Measurements from ENCODE around the gene EVPLL. TPM values are rescaled to one million over a fixed set of nuclear protein-coding genes. Genes with fewer than 3 reads are reported as not detected.
"Not testable (repeated sequence)": the region's sequence is repeated elsewhere in the genome, so short reads cannot be mapped to it uniquely, and the experiment has no call there.

The EVPLL gene
- total RNA-seq, 3 donors from 2014 or later (not counting 1 experiment from before 2014, with no cell fraction given) = 0.28 TPM; not detected in 2

DNA sequence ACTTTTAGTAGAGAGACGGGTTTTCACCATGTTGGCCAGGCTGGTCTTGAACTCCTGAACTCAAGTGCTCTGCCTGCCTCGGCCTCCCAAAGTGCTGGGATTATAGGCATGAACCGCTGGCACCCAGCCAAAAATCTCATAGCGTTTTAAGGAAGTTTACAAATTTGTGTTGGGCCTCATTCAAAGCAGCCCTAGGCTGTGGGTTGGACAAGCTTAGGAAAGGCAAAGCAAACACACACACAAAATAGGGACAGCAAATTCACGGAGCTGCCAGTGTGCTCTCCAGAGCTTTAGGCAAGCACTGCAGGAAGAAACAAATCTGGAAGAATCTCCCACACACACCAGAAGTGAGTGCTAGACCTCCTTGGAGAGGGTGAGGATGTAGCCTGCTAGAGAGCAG, 25.6 kb downstream of the EVPLL start:
- H3K4me1 Mint-ChIP-seq; H3K36me3 ChIP-seq (ENCODE audit: control insufficient read depth, insufficient read depth, low read length); H3K9me3 ChIP-seq (ENCODE audit: control insufficient read depth, insufficient read depth, low read length); H3K9me3 Mint-ChIP-seq; DNase-seq; H3K4me1 ChIP-seq (ENCODE audit: control insufficient read depth, insufficient read depth, low read length); H3K27me3 Mint-ChIP-seq (ENCODE audit: low read depth in 2 of 2); intact Hi-C loops (cut with micrococcal nuclease); H3K27me3 ChIP-seq (ENCODE audit: control insufficient read depth, insufficient read depth, low read length); H3K27ac ChIP-seq (ENCODE audit: low read length); H3K4me3 Mint-ChIP-seq; H3K36me3 Mint-ChIP-seq; H3K4me3 ChIP-seq (ENCODE audit: low read length); H3K27ac Mint-ChIP-seq; ATAC-seq: not testable (repeated sequence)
- WGBS (ENCODE audit: insufficient coverage) = 22% methylated on average over 3 of the region's 5 CpGs

DNA sequence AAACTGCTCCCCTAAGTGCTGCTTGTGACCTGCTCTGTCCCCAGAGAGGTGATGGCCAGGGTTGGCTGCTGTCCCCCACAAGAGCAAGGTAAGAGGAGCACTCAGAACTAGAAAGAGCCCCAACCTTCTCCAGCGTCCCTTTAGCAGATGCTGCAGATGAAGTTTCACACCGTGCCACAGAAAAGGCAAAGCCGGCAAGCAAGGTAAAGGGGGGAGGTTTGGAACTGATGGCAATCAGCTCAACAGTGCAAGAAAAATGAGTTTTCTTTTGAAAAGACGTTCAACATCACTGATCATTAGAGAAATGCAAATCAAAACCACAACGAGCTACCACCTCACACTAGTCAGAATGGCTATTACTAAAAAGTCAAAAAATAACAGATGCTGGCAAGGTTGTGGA, 26.0 kb downstream of the EVPLL start:
- H3K9me3 Mint-ChIP-seq; H3K9me3 ChIP-seq (ENCODE audit: control insufficient read depth, insufficient read depth, low read length); H3K36me3 Mint-ChIP-seq; H3K27ac ChIP-seq (ENCODE audit: low read length); H3K4me3 Mint-ChIP-seq; H3K27me3 ChIP-seq (ENCODE audit: control insufficient read depth, insufficient read depth, low read length); H3K4me3 ChIP-seq (ENCODE audit: low read length); H3K36me3 ChIP-seq (ENCODE audit: control insufficient read depth, insufficient read depth, low read length); intact Hi-C loops (cut with micrococcal nuclease); H3K4me1 Mint-ChIP-seq; ATAC-seq; H3K4me1 ChIP-seq (ENCODE audit: control insufficient read depth, insufficient read depth, low read length); H3K27me3 Mint-ChIP-seq (ENCODE audit: low read depth in 2 of 2); DNase-seq; H3K27ac Mint-ChIP-seq: not testable (repeated sequence)
- no CpG with 5 or more reads among the region's 5 CpGs for WGBS (ENCODE audit: insufficient coverage)

DNA sequence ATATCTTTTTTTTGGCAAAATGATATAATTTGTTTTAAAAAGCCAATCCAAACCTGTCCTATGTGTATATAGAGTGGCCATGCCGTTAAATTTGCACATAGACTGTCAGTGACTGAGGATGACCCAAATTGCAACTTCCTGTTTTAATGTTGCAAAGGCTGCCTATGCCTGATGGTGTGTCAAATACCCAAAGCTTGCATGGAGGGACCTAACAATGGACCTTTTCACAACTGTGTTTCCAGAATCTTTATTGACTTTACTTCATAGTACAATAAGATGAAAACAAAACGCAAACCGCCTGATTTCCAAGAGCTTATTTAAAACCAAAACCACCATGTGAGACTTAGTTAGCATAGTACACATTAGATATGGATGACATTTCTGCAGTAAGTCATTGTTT, 31.3 kb downstream of the EVPLL start:
- intact Hi-C loops (cut with micrococcal nuclease) = not testable (repeated sequence)
- peaks cover 29 to 33% of the 10 kb centered on the region in 2 donors for H3K4me1 Mint-ChIP-seq

DNA sequence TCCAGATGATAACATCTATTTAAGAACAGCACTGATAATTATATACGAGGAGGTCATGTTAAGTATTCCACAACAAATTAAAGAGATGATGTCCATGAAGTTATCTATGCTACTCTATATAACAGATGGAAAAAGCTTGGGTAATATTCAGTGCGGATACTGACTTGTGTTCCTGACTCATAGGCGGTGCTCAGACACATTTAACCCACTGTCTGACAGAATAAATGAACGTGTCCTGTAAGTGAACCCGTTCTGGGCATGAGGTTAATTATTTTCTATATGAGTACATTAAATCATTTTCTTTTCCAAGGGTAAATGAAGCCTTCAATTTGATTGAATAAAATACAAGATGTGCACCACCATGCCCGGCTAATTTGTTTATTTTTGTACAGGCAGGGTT, 31.7 kb downstream of the EVPLL start:
- H3K27me3 Mint-ChIP-seq (ENCODE audit: low read depth in 2 of 2); ATAC-seq; H3K27ac ChIP-seq (ENCODE audit: low read length); H3K36me3 Mint-ChIP-seq; H3K36me3 ChIP-seq (ENCODE audit: control insufficient read depth, insufficient read depth, low read length); H3K4me3 ChIP-seq (ENCODE audit: low read length); H3K9me3 ChIP-seq (ENCODE audit: control insufficient read depth, insufficient read depth, low read length); H3K27me3 ChIP-seq (ENCODE audit: control insufficient read depth, insufficient read depth, low read length); intact Hi-C loops (cut with micrococcal nuclease); H3K4me1 ChIP-seq (ENCODE audit: control insufficient read depth, insufficient read depth, low read length); H3K9me3 Mint-ChIP-seq: not testable (repeated sequence)
- peak in 1 of 2 donors; percentile 8 for DNase-seq
- H3K4me3 Mint-ChIP-seq = peak overlapping the region; percentile 55
- 60% methylated on average over 3 of the region's 6 CpGs for WGBS (ENCODE audit: insufficient coverage)
- peak overlapping the region; percentile 78 to 79 for H3K27ac Mint-ChIP-seq
- H3K4me1 Mint-ChIP-seq = peaks cover 29 to 33% of the 10 kb centered on the region in 2 donors

More for the DNA sequence above, 31.3 kb downstream of the EVPLL start:
- H3K36me3 ChIP-seq (ENCODE audit: control insufficient read depth, insufficient read depth, low read length); H3K27ac ChIP-seq (ENCODE audit: low read length); H3K36me3 Mint-ChIP-seq; H3K4me1 ChIP-seq (ENCODE audit: control insufficient read depth, insufficient read depth, low read length); H3K9me3 Mint-ChIP-seq; H3K9me3 ChIP-seq (ENCODE audit: control insufficient read depth, insufficient read depth, low read length); H3K4me3 ChIP-seq (ENCODE audit: low read length); H3K27me3 ChIP-seq (ENCODE audit: control insufficient read depth, insufficient read depth, low read length); H3K27me3 Mint-ChIP-seq (ENCODE audit: low read depth in 2 of 2): not testable (repeated sequence)
- peak overlapping the region; percentile 78 to 79 for H3K27ac Mint-ChIP-seq
- H3K4me3 Mint-ChIP-seq = peak overlapping the region; percentile 55
- 0% methylated on average over 1 of the region's 3 CpGs for WGBS (ENCODE audit: insufficient coverage)
- peak in 1 of 2 donors; percentile 29 for DNase-seq
- ATAC-seq = peak in 2 of 3 donors; percentile 22 to 35

DNA sequence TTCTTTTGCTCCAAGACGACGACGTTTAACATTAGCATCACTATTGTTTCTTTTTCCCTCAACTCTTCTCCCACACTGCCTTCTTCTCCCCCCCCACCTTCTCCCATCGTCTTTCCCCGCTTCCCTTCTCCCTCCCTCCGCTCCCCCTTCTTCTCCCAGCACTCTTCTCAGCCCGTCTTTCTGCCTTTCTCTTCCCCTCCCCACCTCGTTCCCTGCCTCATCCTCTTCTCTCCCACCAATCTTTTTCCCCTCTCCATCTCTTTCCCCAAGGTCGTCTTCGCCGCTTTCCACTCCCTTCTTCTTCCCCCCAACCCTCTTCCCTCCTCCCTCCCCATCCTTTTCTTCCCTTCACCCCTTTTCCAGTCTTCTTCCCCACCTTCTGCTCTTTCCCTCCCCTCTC, 33.2 kb downstream of the EVPLL start:
- H3K27me3 ChIP-seq (ENCODE audit: control insufficient read depth, insufficient read depth, low read length); H3K36me3 Mint-ChIP-seq; intact Hi-C loops (cut with micrococcal nuclease); H3K27me3 Mint-ChIP-seq (ENCODE audit: low read depth in 2 of 2); H3K36me3 ChIP-seq (ENCODE audit: control insufficient read depth, insufficient read depth, low read length); ATAC-seq; H3K9me3 ChIP-seq (ENCODE audit: control insufficient read depth, insufficient read depth, low read length); H3K4me3 ChIP-seq (ENCODE audit: low read length); H3K4me1 ChIP-seq (ENCODE audit: control insufficient read depth, insufficient read depth, low read length); H3K9me3 Mint-ChIP-seq: not testable (repeated sequence)
- DNase-seq = peak in 1 of 2 donors; percentile 12
- WGBS (ENCODE audit: insufficient coverage) = 35% methylated on average over 11 of the region's 11 CpGs
- Mint-ChIP-seq H3K27ac (peak overlapping the region; percentile 79 to 96), H3K4me3 (peak overlapping the region; percentile 95), H3K4me1 (peaks cover 29 to 33% of the 10 kb centered on the region in 2 donors)
- H3K27ac ChIP-seq (ENCODE audit: low read length) = peak overlapping the region; percentile 35

DNA sequence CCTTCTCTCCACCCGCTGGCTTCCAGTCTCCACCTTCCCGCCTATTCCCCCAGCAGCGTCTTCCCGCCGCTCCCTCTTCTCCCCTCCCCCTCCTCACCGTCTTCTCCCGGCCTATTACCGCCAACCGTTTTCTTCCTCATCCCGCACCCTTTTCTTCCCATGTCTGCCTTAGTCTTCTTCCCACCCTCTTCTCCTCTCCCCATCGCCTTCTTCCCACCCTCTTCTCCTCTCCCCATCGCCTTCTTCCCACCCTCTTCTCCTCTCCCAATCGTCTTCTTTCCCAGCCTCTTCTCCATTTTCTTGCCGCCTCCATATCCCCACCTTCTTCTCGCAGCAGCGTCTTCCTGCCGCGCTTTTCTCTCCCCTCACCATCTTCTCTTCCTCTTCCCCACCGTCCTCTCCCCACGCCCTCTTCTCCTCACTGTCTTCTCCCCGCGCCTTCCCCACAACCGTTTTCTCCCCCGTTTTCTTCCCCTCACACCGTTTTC, 33.8 kb downstream of the EVPLL start:
- 0% methylated on average over 23 of the region's 25 CpGs for WGBS (ENCODE audit: insufficient coverage)
- H3K9me3 Mint-ChIP-seq; H3K36me3 Mint-ChIP-seq; intact Hi-C loops (cut with micrococcal nuclease); H3K36me3 ChIP-seq (ENCODE audit: control insufficient read depth, insufficient read depth, low read length); H3K27me3 ChIP-seq (ENCODE audit: control insufficient read depth, insufficient read depth, low read length); H3K4me1 ChIP-seq (ENCODE audit: control insufficient read depth, insufficient read depth, low read length); H3K9me3 ChIP-seq (ENCODE audit: control insufficient read depth, insufficient read depth, low read length); H3K27me3 Mint-ChIP-seq (ENCODE audit: low read depth in 2 of 2): not testable (repeated sequence)
- peak; percentile 27 to 28 for DNase-seq
- ATAC-seq = peak; percentile 31 to 38 (median 33)
- Mint-ChIP-seq H3K27ac (peak overlapping the region; percentile 79 to 96), H3K4me1 (peaks cover 29 to 33% of the 10 kb centered on the region in 2 donors), H3K4me3 (peak overlapping the region; percentile 95)
- Histone ChIP-seq H3K4me3 (ENCODE audit: low read length) (peak overlapping the region; percentile 61), H3K27ac (ENCODE audit: low read length) (peak overlapping the region; percentile 72)

DNA sequence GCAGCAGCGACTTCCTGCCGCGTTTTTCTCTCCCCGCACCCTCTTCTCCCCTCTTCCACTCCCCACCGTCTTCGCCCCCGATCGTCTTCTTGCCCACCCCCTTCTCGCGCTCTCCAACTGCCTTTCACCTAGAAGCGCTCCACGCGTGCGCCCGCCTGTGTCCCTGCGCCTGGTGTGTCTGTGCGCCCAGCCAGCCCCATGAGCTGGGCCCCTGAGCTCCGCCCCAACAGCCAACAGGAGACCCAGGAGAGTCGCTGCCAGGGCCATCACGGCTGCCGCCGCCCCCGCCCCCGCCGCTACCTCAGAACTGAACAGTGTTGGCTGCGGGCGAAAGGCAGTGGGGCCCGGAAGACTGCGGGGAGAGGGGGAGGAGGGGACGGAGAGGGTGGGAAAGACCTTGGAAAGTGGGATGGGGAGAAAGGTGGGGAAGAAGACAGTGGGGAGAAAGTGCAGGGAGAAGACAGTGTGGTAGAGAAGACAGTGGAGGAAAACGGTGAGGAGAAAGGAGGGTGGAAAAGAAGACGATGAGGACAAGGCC, 34.5 kb downstream of the EVPLL start:
- peak; percentile 90 to 94 (median 93) for ATAC-seq
- Mint-ChIP-seq H3K27ac (peak overlapping the region; percentile 79 to 96), H3K4me1 (peaks cover 29 to 33% of the 10 kb centered on the region in 2 donors)
- H3K4me3 Mint-ChIP-seq; H3K27ac ChIP-seq (ENCODE audit: low read length); H3K36me3 Mint-ChIP-seq; DNase-seq; H3K9me3 ChIP-seq (ENCODE audit: control insufficient read depth, insufficient read depth, low read length); H3K27me3 ChIP-seq (ENCODE audit: control insufficient read depth, insufficient read depth, low read length); H3K36me3 ChIP-seq (ENCODE audit: control insufficient read depth, insufficient read depth, low read length); intact Hi-C loops (cut with micrococcal nuclease); H3K27me3 Mint-ChIP-seq (ENCODE audit: low read depth in 2 of 2); H3K4me1 ChIP-seq (ENCODE audit: control insufficient read depth, insufficient read depth, low read length); H3K9me3 Mint-ChIP-seq: not testable (repeated sequence)
- no CpG with 5 or more reads among the region's 32 CpGs for WGBS (ENCODE audit: insufficient coverage)
- peak overlapping the region; percentile 61 for H3K4me3 ChIP-seq (ENCODE audit: low read length)

DNA sequence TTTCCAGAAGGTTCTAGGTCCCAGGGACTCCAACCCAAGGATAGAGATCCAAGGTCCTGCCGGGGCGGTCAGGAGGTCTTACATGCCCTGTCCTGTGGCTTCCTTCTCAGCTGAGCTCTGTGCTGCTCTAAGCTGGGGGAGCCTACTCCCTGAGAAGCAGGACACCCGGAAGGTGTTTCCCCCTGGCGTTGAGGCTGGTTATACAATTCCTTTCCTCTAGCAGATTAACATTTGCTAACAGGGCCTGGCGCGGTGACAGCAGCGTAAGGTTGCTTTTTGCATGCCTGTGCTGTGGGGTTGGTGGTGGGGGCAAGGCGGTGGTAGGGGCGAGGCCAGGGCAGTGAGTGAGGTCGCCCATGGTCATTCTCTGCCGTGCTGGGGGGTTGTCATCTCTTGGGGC, 43.9 kb downstream of the EVPLL start:
- not testable (repeated sequence) for DNase-seq, H3K4me3 Mint-ChIP-seq

More for the DNA sequence above, 43.9 kb downstream of the EVPLL start:
- H3K4me1 Mint-ChIP-seq; H3K36me3 Mint-ChIP-seq; H3K4me3 ChIP-seq (ENCODE audit: low read length); H3K27me3 ChIP-seq (ENCODE audit: control insufficient read depth, insufficient read depth, low read length); H3K27me3 Mint-ChIP-seq (ENCODE audit: low read depth in 2 of 2); ATAC-seq; H3K9me3 ChIP-seq (ENCODE audit: control insufficient read depth, insufficient read depth, low read length); H3K27ac ChIP-seq (ENCODE audit: low read length); intact Hi-C loops (cut with micrococcal nuclease); H3K4me1 ChIP-seq (ENCODE audit: control insufficient read depth, insufficient read depth, low read length); H3K9me3 Mint-ChIP-seq; H3K36me3 ChIP-seq (ENCODE audit: control insufficient read depth, insufficient read depth, low read length); H3K27ac Mint-ChIP-seq: not testable (repeated sequence)
- WGBS (ENCODE audit: insufficient coverage) = 96% methylated on average over 4 of the region's 11 CpGs

Measured in natural killer cell (primary cell).